Caki2 (cell line): ENCODE data around the gene SERPINC1. TPM values are rescaled to one million over a fixed set of nuclear protein-coding genes. Genes with fewer than 3 reads are reported as not detected.
"Not testable (repeated sequence)": the region's sequence is repeated elsewhere in the genome, so short reads cannot be mapped to it uniquely, and the experiment has no call there.

Experiments
- DNase-seq: peaks from one replicate; pipeline ENCODE4 v3.0.0-alpha.2; 2015; ENCODE audit warnings: low read depth
- in situ Hi-C: cut with HindIII; loops from 2 replicates; pipeline ENCODE4 v1.10.0; 2016; ENCODE audit warnings: low sequenced_read_pairs, low pct_unique_long_range_greater_than_20kb, mixed read lengths
- total RNA-seq: library from RNA; depleted of rRNA; stranded (reverse); fragments of >200 nt; shearing (Covaris generic); gene quantifications from 2 replicates; pipeline ENCODE4 v1.2.3, GENCODE V29; 2014; ENCODE audit warnings: low replicate concordance; rRNA removed

The SERPINC1 gene
- total RNA-seq, 1 experiment from 2014 or later: 1.3 TPM

- DNase-seq: no peak
- in situ Hi-C loops: no loop called here
These were observed 49.9 kb downstream of the SERPINC1 start for GRCh38 chr1:173867141-173867752.

DNA sequence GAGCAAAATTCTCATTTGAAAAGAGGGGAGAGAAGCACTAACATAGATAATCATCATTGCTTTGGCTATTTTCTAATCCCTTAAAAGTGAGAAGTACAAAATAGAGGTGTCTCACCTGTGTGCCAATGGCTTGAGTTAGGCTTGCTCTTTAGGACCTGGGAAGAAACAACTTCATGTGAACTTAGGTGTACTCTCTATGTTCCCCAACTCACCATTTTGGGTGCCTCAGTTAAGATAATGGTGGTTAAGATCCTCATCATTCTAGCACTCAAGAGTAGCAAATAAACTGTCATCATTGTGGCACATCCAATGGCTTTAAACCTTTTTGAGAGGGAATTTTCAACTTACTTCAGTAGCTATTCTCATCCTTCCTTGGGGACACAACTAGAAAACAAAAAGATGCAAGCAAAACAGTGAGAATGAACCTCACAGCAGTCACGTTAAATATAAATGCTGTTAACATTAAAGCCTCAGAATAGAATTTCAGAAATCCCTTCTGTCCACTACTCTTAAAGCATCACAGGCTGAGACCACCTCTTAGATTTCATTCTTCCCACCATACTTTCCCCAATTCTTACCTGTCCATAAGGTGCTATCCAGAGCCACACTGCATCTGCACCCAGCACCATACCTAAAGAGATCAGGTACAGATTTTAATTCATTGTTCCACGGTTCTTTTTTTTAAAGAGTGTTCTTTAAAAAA is 50.6 kb downstream of the SERPINC1 start:
- DNase-seq: no peak
- in situ Hi-C loops: no loop called here

DNA sequence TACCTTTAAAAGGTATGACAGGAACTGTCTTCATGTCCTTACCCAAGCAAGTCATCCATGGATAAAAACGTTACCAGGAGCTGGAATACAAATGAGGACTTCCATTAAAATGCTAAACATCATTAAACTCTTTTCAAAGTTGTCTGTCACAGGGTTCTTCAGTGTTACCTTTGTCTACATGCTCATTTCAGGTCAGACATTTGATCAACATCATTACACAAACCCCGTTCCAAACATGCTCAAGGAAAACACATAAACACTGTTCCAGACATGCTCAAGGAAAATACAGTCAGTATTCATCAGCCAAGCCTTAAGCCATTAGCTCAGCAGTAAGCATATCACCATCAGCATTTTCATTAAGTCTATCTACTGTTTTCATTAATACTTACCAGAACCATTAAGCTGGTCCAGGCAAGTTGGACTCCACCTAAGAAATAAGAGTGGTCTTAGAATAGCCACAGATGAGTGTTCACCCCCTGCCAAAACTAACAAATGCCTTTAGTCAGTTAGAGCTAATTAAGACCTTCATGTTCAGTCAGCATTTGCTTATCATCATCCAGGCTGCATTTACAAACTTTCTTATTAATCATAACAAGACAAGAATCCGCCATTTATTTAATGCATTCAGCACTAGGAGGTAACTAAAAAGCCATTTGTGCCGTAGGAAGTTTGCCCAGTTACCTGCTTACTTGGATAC is 51.5 kb downstream of the SERPINC1 start:
- no peak for DNase-seq
- in situ Hi-C loops: no loop called here

GRCh38 chr1:173864179-173864867 is 52.8 kb downstream of the SERPINC1 start:
- in situ Hi-C loops: no loop called here
- no peak for DNase-seq

DNA sequence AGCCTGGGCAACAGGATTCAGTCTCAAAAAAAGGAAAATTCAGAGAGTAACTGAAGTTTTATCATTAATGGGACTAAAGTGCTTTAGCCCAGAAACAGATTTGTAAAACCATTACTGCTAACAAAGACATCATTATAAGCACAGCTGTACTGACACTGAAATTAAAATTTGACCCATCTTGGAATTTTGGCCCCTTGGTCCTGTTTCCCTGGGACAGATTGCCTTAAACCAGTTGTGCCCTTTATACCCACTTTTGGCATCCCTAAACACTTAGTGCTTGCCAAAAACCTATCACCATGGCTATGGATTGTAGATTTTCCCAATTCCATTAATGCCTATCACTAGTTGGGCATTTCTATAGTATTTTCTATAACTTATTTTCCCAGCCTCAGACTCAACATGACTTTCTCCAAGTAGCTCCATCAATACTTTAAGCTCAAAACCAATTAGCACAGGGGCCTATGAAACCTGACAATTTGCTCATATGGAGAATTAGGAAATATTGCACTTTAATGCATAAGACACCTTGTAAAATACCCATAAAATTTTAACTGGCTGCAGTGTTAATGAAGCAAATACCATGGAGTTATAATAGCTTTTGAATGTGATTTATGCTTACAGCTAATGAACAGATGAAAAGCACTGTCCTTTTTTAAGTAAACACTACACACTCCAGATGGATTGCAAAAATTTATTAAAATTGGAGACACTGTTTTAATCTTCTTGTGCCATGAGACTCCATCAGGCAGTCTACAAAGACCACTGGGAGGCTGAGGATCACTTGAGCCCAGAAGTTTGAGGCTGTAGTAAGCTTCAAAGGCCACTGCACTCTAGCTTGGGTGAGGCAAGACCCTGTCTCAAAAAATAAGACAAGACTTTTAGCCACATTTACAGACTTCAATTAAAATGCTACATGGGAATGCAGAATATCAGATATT is 53.6 kb downstream of the SERPINC1 start:
- in situ Hi-C loops: no loop called here
- no peak for DNase-seq

DNA sequence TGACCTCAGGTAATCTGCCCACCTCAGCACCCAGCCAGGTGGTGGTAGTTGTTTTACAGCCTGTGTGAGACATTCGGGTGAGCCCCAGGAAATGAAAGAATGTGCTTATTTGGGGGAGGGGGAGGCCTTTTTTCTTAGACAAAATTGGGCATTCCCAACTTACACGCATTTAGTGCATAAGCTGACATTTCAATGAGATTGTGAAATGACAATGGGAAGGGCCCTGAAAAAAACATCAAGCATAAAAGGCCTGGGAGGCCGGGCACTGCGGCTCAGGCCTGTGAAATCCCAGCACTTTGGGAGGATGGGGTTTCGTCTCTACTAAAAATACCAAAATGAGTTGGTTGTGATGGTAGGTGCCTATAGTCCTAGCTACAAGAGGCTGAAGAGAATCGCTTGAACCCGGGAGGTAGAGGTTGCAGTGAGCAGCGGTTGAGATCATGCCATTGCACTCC is 54.3 kb downstream of the SERPINC1 start:
- DNase-seq: no peak
- in situ Hi-C loops: no loop called here

DNA sequence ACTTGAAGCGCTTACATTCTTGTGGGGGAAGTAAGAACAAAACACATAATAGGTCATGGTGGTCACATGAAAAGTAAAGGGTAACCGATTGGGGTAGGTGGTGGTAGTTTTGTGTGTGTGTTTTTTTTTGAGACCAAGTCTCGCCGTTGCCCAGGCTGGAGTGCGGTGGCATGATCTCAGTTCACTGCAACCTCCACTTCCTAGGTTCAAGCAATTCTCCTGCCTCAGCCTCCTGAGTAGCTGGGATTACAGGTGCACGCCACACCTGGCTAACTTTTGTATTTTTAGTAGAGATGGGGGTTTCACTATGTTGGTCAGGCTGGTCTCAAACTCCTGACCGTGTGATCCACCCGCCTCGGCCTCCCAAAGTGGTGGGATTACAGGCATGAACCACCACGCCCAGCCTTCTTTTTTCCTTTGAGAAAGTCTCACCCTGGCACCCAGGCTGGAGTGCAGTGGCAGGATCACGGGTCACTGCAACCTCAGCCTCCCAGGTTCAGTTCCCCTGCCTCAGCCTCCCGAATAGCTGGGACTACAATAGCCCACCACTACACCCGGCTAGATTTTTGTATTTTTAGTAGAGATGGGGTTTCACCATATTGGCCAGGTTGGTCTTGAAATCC is 54.9 kb downstream of the SERPINC1 start:
- DNase-seq, in situ Hi-C loops: not testable (repeated sequence)

- no peak for DNase-seq
- in situ Hi-C loops: no loop called here
These were observed 55.4 kb downstream of the SERPINC1 start for GRCh38 chr1:173861731-173862145.

DNA sequence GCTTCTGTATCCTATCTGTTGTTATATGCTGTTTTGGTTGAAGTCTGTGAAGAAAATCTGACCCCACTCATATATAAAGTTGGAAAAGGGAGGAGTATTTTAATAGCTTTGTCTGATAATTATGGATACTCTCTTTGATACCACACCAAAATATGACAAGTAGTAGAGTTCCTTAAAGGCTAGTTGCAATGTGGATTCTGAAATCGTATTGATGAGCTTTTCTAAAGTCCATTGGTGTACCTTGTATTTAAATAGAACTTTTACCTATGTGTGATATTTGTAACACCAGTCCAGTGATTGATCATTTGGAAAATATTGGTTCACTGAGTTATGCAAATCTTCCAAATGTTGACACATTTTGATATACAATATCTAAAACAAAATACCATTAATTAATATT is 57.1 kb downstream of the SERPINC1 start:
- DNase-seq: no peak
- in situ Hi-C loops: no loop called here

GRCh38 chr1:173859547-173859946 is 57.6 kb downstream of the SERPINC1 start:
- DNase-seq, in situ Hi-C loops: not testable (repeated sequence)

- in situ Hi-C loops: no loop called here
- DNase-seq: no peak
These were observed 59.7 kb downstream of the SERPINC1 start for GRCh38 chr1:173857363-173857917.

DNA sequence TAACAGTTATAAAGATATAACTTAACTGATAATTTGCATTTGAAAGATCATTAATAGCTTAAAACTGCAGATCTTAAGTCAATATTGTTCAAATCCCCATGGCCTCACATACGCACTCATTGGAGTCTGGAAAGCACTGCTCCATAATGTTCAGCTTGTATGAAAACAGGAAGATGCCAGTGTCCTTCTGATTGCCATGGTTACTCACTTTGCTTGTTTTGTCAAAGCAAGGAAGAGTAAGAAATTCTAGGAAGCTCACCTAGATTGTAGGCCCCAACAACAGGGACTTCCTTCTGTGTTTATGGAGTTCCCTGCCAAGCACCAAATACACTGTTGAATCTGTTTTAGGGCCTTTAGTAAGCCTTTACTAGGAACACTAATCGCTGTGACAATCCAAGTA is 60.2 kb downstream of the SERPINC1 start:
- in situ Hi-C loops: no loop called here

DNA sequence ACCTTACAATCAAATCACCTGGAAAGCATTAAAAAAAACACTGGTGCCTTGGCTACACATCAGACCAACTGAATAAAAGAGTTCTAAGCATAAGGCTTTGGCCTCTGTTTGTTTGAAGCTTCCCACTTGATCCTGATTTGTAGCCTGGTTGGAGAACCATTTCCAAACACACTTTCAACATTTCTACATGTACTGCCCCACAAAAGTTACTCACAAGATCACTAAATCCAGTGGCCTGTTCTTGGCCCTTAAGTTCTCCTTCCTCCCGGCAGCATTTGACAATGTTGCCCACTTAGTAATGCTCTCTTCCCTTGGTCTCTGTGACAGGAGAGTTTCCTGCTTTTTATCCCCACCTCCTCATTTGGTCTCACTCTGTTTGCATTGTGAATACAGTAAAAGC is 61.1 kb downstream of the SERPINC1 start:
- in situ Hi-C loops: no loop called here
- DNase-seq: no peak

More for the DNA sequence above, 60.2 kb downstream of the SERPINC1 start:
- no peak for DNase-seq

Other genes starting within 250 kb of the SERPINC1 start
- 0.91 and 1.9 TPM in 2 replicates for gene ANKRD45, start 247.5 kb downstream of the SERPINC1 start, total RNA-seq
- gene KLHL20, start 202.3 kb downstream of the SERPINC1 start, total RNA-seq: 1.8 and 20.1 TPM in 2 replicates
- gene DARS2, start 92.7 kb downstream of the SERPINC1 start, total RNA-seq: 39.1 and 41.9 TPM in 2 replicates
- gene CENPL, start 92.4 kb downstream of the SERPINC1 start, total RNA-seq: 14.2 and 27.1 TPM in 2 replicates
- gene GAS5, start 49.3 kb downstream of the SERPINC1 start, total RNA-seq: 193 and 209 TPM in 2 replicates
- 0.64 and 0.67 TPM in 2 replicates for gene ZBTB37, start 48.9 kb downstream of the SERPINC1 start, total RNA-seq
- 6.9 and 9.4 TPM in 2 replicates for gene RC3H1, start 105.0 kb upstream of the SERPINC1 start, total RNA-seq
- 6.1 and 6.8 TPM in 2 replicates for gene RABGAP1L, start 242.2 kb upstream of the SERPINC1 start, total RNA-seq